Measurements from ENCODE around the gene AKNA. TPM values are rescaled to one million over a fixed set of nuclear protein-coding genes. Genes with fewer than 3 reads are reported as not detected.

The AKNA gene
- total RNA-seq, 1 experiment from 2014 or later: 5.1 TPM

GRCh38 chr9:114417511-114417910, 29.7 kb upstream of the AKNA start:
- DNase-seq (ENCODE audit: low spot score): no peak
- in situ Hi-C loops (cut with HindIII; ENCODE audit: low sequenced_read_pairs): no loop called here

- in situ Hi-C loops (cut with HindIII; ENCODE audit: low sequenced_read_pairs): no loop called here
- no peak for DNase-seq (ENCODE audit: low spot score)
These were observed 29.1 kb upstream of the AKNA start for GRCh38 chr9:114416906-114417305.

- DNase-seq (ENCODE audit: low spot score): no peak
- in situ Hi-C loops (cut with HindIII; ENCODE audit: low sequenced_read_pairs): no loop called here
These were observed 28.5 kb upstream of the AKNA start for GRCh38 chr9:114416290-114416689.

- no peak for DNase-seq (ENCODE audit: low spot score)
- in situ Hi-C loops (cut with HindIII; ENCODE audit: low sequenced_read_pairs): no loop called here
These were observed 26.6 kb upstream of the AKNA start for GRCh38 chr9:114414346-114414745.

GRCh38 chr9:114413861-114414301, 26.1 kb upstream of the AKNA start:
- in situ Hi-C loops (cut with HindIII; ENCODE audit: low sequenced_read_pairs): no loop called here
- DNase-seq (ENCODE audit: low spot score): no peak

GRCh38 chr9:114412048-114412683, 24.4 kb upstream of the AKNA start:
- in situ Hi-C loops (cut with HindIII; ENCODE audit: low sequenced_read_pairs): no loop called here
- DNase-seq (ENCODE audit: low spot score): no peak

- DNase-seq (ENCODE audit: low spot score): no peak
- in situ Hi-C loops (cut with HindIII; ENCODE audit: low sequenced_read_pairs): no loop called here
These were observed 23.7 kb upstream of the AKNA start for GRCh38 chr9:114411452-114411851.

GRCh38 chr9:114410910-114411309, 23.1 kb upstream of the AKNA start:
- in situ Hi-C loops (cut with HindIII; ENCODE audit: low sequenced_read_pairs): no loop called here
- DNase-seq (ENCODE audit: low spot score): no peak

- in situ Hi-C loops (cut with HindIII; ENCODE audit: low sequenced_read_pairs): no loop called here
- DNase-seq (ENCODE audit: low spot score): no peak
These were observed 22.1 kb upstream of the AKNA start for GRCh38 chr9:114409842-114410241.

- in situ Hi-C loops (cut with HindIII; ENCODE audit: low sequenced_read_pairs): no loop called here
- DNase-seq (ENCODE audit: low spot score): no peak
These were observed 21.5 kb upstream of the AKNA start for GRCh38 chr9:114409103-114409780.

GRCh38 chr9:114408645-114409044, 20.9 kb upstream of the AKNA start:
- DNase-seq (ENCODE audit: low spot score): no peak
- in situ Hi-C loops (cut with HindIII; ENCODE audit: low sequenced_read_pairs): no loop called here

- no peak for DNase-seq (ENCODE audit: low spot score)
- in situ Hi-C loops (cut with HindIII; ENCODE audit: low sequenced_read_pairs): no loop called here
These were observed 20.1 kb upstream of the AKNA start for GRCh38 chr9:114407889-114408288.

- in situ Hi-C loops (cut with HindIII; ENCODE audit: low sequenced_read_pairs): no loop called here
- no peak for DNase-seq (ENCODE audit: low spot score)
These were observed 18.7 kb upstream of the AKNA start for GRCh38 chr9:114406441-114406840.

- peak; percentile 87 for DNase-seq (ENCODE audit: low spot score)
- in situ Hi-C loops (cut with HindIII; ENCODE audit: low sequenced_read_pairs): no loop called here
These were observed 17.7 kb upstream of the AKNA start for GRCh38 chr9:114405294-114406034.

GRCh38 chr9:114404531-114404930, 16.7 kb upstream of the AKNA start:
- DNase-seq (ENCODE audit: low spot score): no peak
- in situ Hi-C loops (cut with HindIII; ENCODE audit: low sequenced_read_pairs): no loop called here

GRCh38 chr9:114403153-114403756, 15.5 kb upstream of the AKNA start:
- in situ Hi-C loops (cut with HindIII; ENCODE audit: low sequenced_read_pairs): no loop called here
- DNase-seq (ENCODE audit: low spot score): no peak

GRCh38 chr9:114401344-114401743, 13.6 kb upstream of the AKNA start:
- DNase-seq (ENCODE audit: low spot score): no peak
- in situ Hi-C loops (cut with HindIII; ENCODE audit: low sequenced_read_pairs): no loop called here

GRCh38 chr9:114400772-114401171, 13.0 kb upstream of the AKNA start:
- in situ Hi-C loops (cut with HindIII; ENCODE audit: low sequenced_read_pairs): no loop called here
- no peak for DNase-seq (ENCODE audit: low spot score)

- in situ Hi-C loops (cut with HindIII; ENCODE audit: low sequenced_read_pairs): no loop called here
- no peak for DNase-seq (ENCODE audit: low spot score)
These were observed 12.4 kb upstream of the AKNA start for GRCh38 chr9:114400219-114400618.

GRCh38 chr9:114399381-114399780, 11.6 kb upstream of the AKNA start:
- in situ Hi-C loops (cut with HindIII; ENCODE audit: low sequenced_read_pairs): no loop called here
- no peak for DNase-seq (ENCODE audit: low spot score)
